NCI-H2227 (cell line): Measurements from ENCODE around the gene APOA4.

Experiments
- DNase-seq: peaks from one replicate; lab custom pipeline; 2025; ENCODE audit not compliant: unreplicated experiment; lab: John Stamatoyannopoulos, UW

The APOA4 gene

GRCh38 chr11:116778556-116778955, 44.5 kb downstream of the APOA4 start:
- DNase-seq = no peak

- DNase-seq = no peak
Measured at GRCh38 chr11:116777056-116777455, 46.0 kb downstream of the APOA4 start.

GRCh38 chr11:116776522-116776984, 46.6 kb downstream of the APOA4 start:
- no peak for DNase-seq

GRCh38 chr11:116775975-116776374, 47.1 kb downstream of the APOA4 start:
- DNase-seq = no peak

- DNase-seq = no peak
Measured at GRCh38 chr11:116774661-116775060, 48.4 kb downstream of the APOA4 start.

- DNase-seq = no peak
Measured at GRCh38 chr11:116773203-116774097, 49.7 kb downstream of the APOA4 start.

GRCh38 chr11:116772443-116773202, 50.5 kb downstream of the APOA4 start, which contains the start of gene BUD13:
Gene BUD13 (minus strand): TSS chr11:116772987. CDS start chr11:116772964, 23 bp downstream.
- peak; percentile 90 for DNase-seq

GRCh38 chr11:116771935-116772334, 51.2 kb downstream of the APOA4 start:
- DNase-seq = no peak
